H9 (cell line): ENCODE results near the gene SLC25A17. TPM values are rescaled to one million over a fixed set of nuclear protein-coding genes. Genes with fewer than 3 reads are reported as not detected.

Source experiments
- DNase-seq: peaks from one replicate; pipeline ENCODE4 v3.0.0-alpha.2; 2017
- H2AFZ ChIP-seq: one replicate; pipeline ENCODE4 v1.6.1; 2013; ENCODE audit warnings: mild to moderate bottlenecking, low read length, control low read depth, moderate library complexity
- H2AK5ac ChIP-seq: 2 replicates; pipeline ENCODE4 v1.6.1; 2013; ENCODE audit warnings: low read length, control low read depth, mixed read lengths; ENCODE audit not compliant: insufficient read length
- H2BK120ac ChIP-seq: one replicate; pipeline ENCODE4 v1.6.1; 2013; ENCODE audit warnings: low read depth, mild to moderate bottlenecking, low read length, control low read depth, inconsistent platforms; ENCODE audit not compliant: poor library complexity, severe bottlenecking
- H2BK12ac ChIP-seq: 2 replicates; pipeline ENCODE4 v1.6.1; 2013; ENCODE audit warnings: low read length, control low read depth, mixed read lengths, low read depth; ENCODE audit not compliant: insufficient read length
- H2BK15ac ChIP-seq: 2 replicates; pipeline ENCODE4 v1.6.1; 2013; ENCODE audit warnings: low read depth, low read length, control low read depth
- H2BK20ac ChIP-seq: one replicate; pipeline ENCODE4 v1.6.1; 2013; ENCODE audit warnings: low read depth, mild to moderate bottlenecking, low read length, control low read depth, inconsistent platforms; ENCODE audit not compliant: poor library complexity, severe bottlenecking
- H2BK5ac ChIP-seq: 2 replicates; pipeline ENCODE4 v1.6.1; 2013; ENCODE audit warnings: low read length, control low read depth, mixed read lengths; ENCODE audit not compliant: insufficient read length
- H3K14ac ChIP-seq: 2 replicates; pipeline ENCODE4 v1.6.1; 2013; ENCODE audit warnings: low read length, control low read depth; ENCODE audit not compliant: insufficient read depth
- H3K18ac ChIP-seq: 2 replicates; pipeline ENCODE4 v1.6.1; 2013; ENCODE audit warnings: low read depth, mild to moderate bottlenecking, mixed read lengths, low read length, control low read depth; ENCODE audit not compliant: insufficient read length
- H3K23ac ChIP-seq: 2 replicates; pipeline ENCODE4 v1.6.1; 2013; ENCODE audit warnings: low read length, control low read depth, mixed read lengths, low read depth; ENCODE audit not compliant: insufficient read length
- H3K23me2 ChIP-seq: 2 replicates; pipeline ENCODE4 v1.6.1; 2013; ENCODE audit warnings: low read depth, mild to moderate bottlenecking, mixed read lengths, low read length, control low read depth; ENCODE audit not compliant: insufficient read length, poor library complexity, severe bottlenecking
- H3K27ac ChIP-seq: 2 replicates; pipeline ENCODE4 v1.5.1; 2013; ENCODE audit warnings: low read length, control low read depth, mixed read lengths, low read depth; ENCODE audit not compliant: insufficient read length
- H3K27me3 ChIP-seq: 2 replicates; pipeline ENCODE4 v1.6.1; 2013; ENCODE audit warnings: low read length, control low read depth, inconsistent platforms; ENCODE audit not compliant: insufficient read depth
- H3K4ac ChIP-seq: 2 replicates; pipeline ENCODE4 v1.6.1; 2013; ENCODE audit warnings: low read depth, mild to moderate bottlenecking, control low read depth, inconsistent platforms, low read length, moderate library complexity
- H3K4me1 ChIP-seq: 2 replicates; pipeline ENCODE4 v1.6.1; 2013; ENCODE audit warnings: low read length, control low read depth, inconsistent platforms; ENCODE audit not compliant: insufficient read depth
- H3K4me2 ChIP-seq: 2 replicates; pipeline ENCODE4 v1.6.1; 2013; ENCODE audit warnings: low read length, control low read depth, mixed read lengths; ENCODE audit not compliant: insufficient read length, insufficient read depth
- H3K56ac ChIP-seq: 2 replicates; pipeline ENCODE4 v1.6.1; 2013; ENCODE audit warnings: low read depth, mild to moderate bottlenecking, mixed read lengths, low read length, control low read depth; ENCODE audit not compliant: insufficient read length
- H3K79me1 ChIP-seq: 2 replicates; pipeline ENCODE4 v1.6.1; 2013; ENCODE audit warnings: low read depth, mild to moderate bottlenecking, moderate library complexity, low read length, control low read depth, inconsistent platforms; ENCODE audit not compliant: insufficient read depth, poor library complexity, severe bottlenecking
- H3K79me2 ChIP-seq: 2 replicates; pipeline ENCODE4 v1.6.1; 2013; ENCODE audit warnings: low read length, control low read depth, inconsistent platforms; ENCODE audit not compliant: insufficient read depth
- H3K9ac ChIP-seq: 2 replicates; pipeline ENCODE4 v1.6.1; 2013; ENCODE audit warnings: low read length, control low read depth, mixed read lengths; ENCODE audit not compliant: insufficient read length; ENCODE audit errors: extremely low read depth
- H3K9me3 ChIP-seq: one replicate; pipeline ENCODE4 v1.6.1; 2013; ENCODE audit warnings: low read depth, low read length, inconsistent platforms; ENCODE audit not compliant: control insufficient read depth
- H3T11ph ChIP-seq: one replicate; pipeline ENCODE4 v1.6.1; 2013; ENCODE audit warnings: mild to moderate bottlenecking, low read length, control low read depth, inconsistent platforms
- H4K20me1 ChIP-seq: one replicate; pipeline ENCODE4 v1.6.1; 2013; ENCODE audit not compliant: control insufficient read depth, insufficient read length, insufficient read depth
- H4K5ac ChIP-seq: 2 replicates; pipeline ENCODE4 v1.6.1; 2013; ENCODE audit warnings: low read depth, mild to moderate bottlenecking, mixed read lengths, low read length, control low read depth; ENCODE audit not compliant: insufficient read length
- H4K8ac ChIP-seq: replicated peaks from 2 replicates; pipeline ENCODE4 v1.6.1; 2013; ENCODE audit warnings: low read length, control low read depth, mixed read lengths, low read depth; ENCODE audit not compliant: insufficient read length
- H4K91ac ChIP-seq: 2 replicates; pipeline ENCODE4 v1.6.1; 2013; ENCODE audit warnings: low read depth, mild to moderate bottlenecking, moderate library complexity, mixed read lengths, low read length, control low read depth; ENCODE audit not compliant: insufficient read length
- H3K27ac Mint-ChIP-seq, 3 experiments: 2 replicates in 2 of 3; 3 replicates in 1 of 3; pipeline ENCODE4 v1.8.0; 2020 to 2021; ENCODE audit warnings: mixed read lengths in 3 of 3, mild to moderate bottlenecking in 1 of 3, moderate library complexity in 1 of 3
- H3K27me3 Mint-ChIP-seq: 2 replicates; pipeline ENCODE4 v1.8.0; 2021; ENCODE audit warnings: low read depth, mild to moderate bottlenecking, moderate library complexity, mixed read lengths
- H3K36me3 Mint-ChIP-seq, 3 experiments: 2 replicates in 2 of 3; 3 replicates in 1 of 3; pipeline ENCODE4 v1.8.0; 2020 to 2021; ENCODE audit warnings: low read depth in 3 of 3, mixed read lengths in 3 of 3; ENCODE audit not compliant: insufficient read depth in 1 of 3
- H3K4me1 Mint-ChIP-seq, 2 experiments: 2 replicates each; pipeline ENCODE4 v1.8.0; 2020; ENCODE audit warnings: mixed read lengths in 2 of 2
- H3K4me3 Mint-ChIP-seq, 2 experiments: 2 replicates in 1 of 2; 3 replicates in 1 of 2; pipeline ENCODE4 v1.8.0; 2020 to 2021; ENCODE audit warnings: mild to moderate bottlenecking in 2 of 2, mixed read lengths in 2 of 2, moderate library complexity in 1 of 2
- H3K9me3 Mint-ChIP-seq, 2 experiments: 2 replicates in 1 of 2; 3 replicates in 1 of 2; pipeline ENCODE4 v1.8.0; 2020; ENCODE audit warnings: mild to moderate bottlenecking in 2 of 2, mixed read lengths in 2 of 2, moderate library complexity in 1 of 2
- CTCF ChIP-seq: fragments of 200-600 bp; sonication (generic); conservative IDR thresholded peaks from 3 replicates; pipeline ENCODE4 v1.8.0; 2021; ENCODE audit warnings: antibody characterized with exemption, mild to moderate bottlenecking
- WGBS: extraction: QIAGEN DNeasy Blood & Tissue Kit; methylation state at CpG from one replicate; pipeline ENCODE4 v1.1.7; 2013; ENCODE audit warnings: missing lambda C conversion rate, low lambda C conversion rate, mixed read lengths; ENCODE audit not compliant: insufficient read length; ENCODE audit errors: extremely low coverage; 5-methylcytosine and 5-hydroxymethylcytosine counted together
- total RNA-seq: library from RNA; stranded (reverse); gene quantifications from 2 replicates; pipeline ENCODE4 v1.2.1, GENCODE V29; 2021

Gene SLC25A17
- total RNA-seq, 1 experiment from 2014 or later, result 26.5 TPM

GRCh38 chr22:40721266-40721665 lies 97.9 kb downstream of the SLC25A17 start:
- Histone ChIP-seq H2BK15ac (no peak overlapping the region), H3K9me3 (no peaks in the 10 kb centered on the region), H3K56ac (no peak overlapping the region), H3K79me2 (no peaks in the 10 kb centered on the region), H2BK12ac (no peak overlapping the region), H3K27ac (no peak overlapping the region), H3K23me2 (no peaks in the 10 kb centered on the region), H3K9ac (no peak overlapping the region), H3K18ac (no peak overlapping the region), H2BK120ac (no peak overlapping the region), H2AFZ (no peak overlapping the region), H2BK5ac (no peak overlapping the region), H3K4me1 (peaks cover 4% of the 10 kb centered on the region; the same call in 1 of the 2 replicates), H3K23ac (no peak overlapping the region), H4K5ac (no peak overlapping the region), H3K27me3 (no peaks in the 10 kb centered on the region), H3K4me2 (no peak overlapping the region), H3T11ph (no peak overlapping the region), H3K14ac (no peak overlapping the region), H2AK5ac (no peak overlapping the region), H3K79me1 (no peaks in the 10 kb centered on the region), H4K91ac (no peak overlapping the region), H4K8ac (no peak overlapping the region), H2BK20ac (no peak overlapping the region), H4K20me1 (no peaks in the 10 kb centered on the region), H3K4ac (no peak overlapping the region)
- TF ChIP-seq CTCF, result no peak
- WGBS, result no CpG with 5 or more reads among the region's 6 CpGs
- DNase-seq, result peak; percentile 43
- Mint-ChIP-seq H3K9me3 (no peaks in the 10 kb centered on the region), H3K27me3 (no peaks in the 10 kb centered on the region; the same call in 1 of the 2 replicates), H3K36me3 (no peaks in the 10 kb centered on the region), H3K4me3 (peak overlapping the region in 1 of 2 experiments; percentile 3; a peak in 1 of 5 replicates), H3K4me1 (peaks cover 33 to 37% of the 10 kb centered on the region in 2 experiments), H3K27ac (peak overlapping the region in 2 of 3 experiments; percentile 24 to 83; a peak in 3 of 7 replicates)
